GM18951 (cell line): ENCODE measurements around the gene DPP6.

Source experiments
- POLR2A ChIP-seq: IDR thresholded peaks from 4 replicates; pipeline ENCODE4 v1.6.1; 2011; ENCODE audit warnings: mild to moderate bottlenecking; ENCODE audit not compliant: insufficient read length, insufficient read depth; ENCODE audit errors: extremely low read depth
- in situ Hi-C: fragments of 300-500 bp; cut with MboI; formaldehyde crosslinking; loops from one replicate; pipeline ENCODE4 v1.12.0; 2022; ENCODE audit warnings: low sequenced_read_pairs, mixed read lengths, inconsistent platforms; ENCODE audit not compliant: unreplicated experiment

DPP6 gene

GRCh38 chr7:154372011-154372601 lies 319.9 kb downstream of the DPP6 start:
- no peak for TF ChIP-seq POLR2A

GRCh38 chr7:154373956-154374355 lies 321.8 kb downstream of the DPP6 start:
- TF ChIP-seq POLR2A: no peak
- in situ Hi-C loops: no loop called here

More at GRCh38 chr7:154372011-154372601, 319.9 kb downstream of the DPP6 start:
- in situ Hi-C loops: no loop called here

- no peak for TF ChIP-seq POLR2A
- in situ Hi-C loops: no loop called here
Observed at GRCh38 chr7:154375956-154376355, 323.8 kb downstream of the DPP6 start.

- TF ChIP-seq POLR2A: no peak
- in situ Hi-C loops: no loop called here
Observed at GRCh38 chr7:154380771-154381170, 328.6 kb downstream of the DPP6 start.

- TF ChIP-seq POLR2A: no peak
- in situ Hi-C loops: no loop called here
Observed at GRCh38 chr7:154383045-154383444, 330.8 kb downstream of the DPP6 start.

GRCh38 chr7:154385214-154385613 lies 333.0 kb downstream of the DPP6 start:
- in situ Hi-C loops: no loop called here

GRCh38 chr7:154387252-154387651 lies 335.1 kb downstream of the DPP6 start:
- TF ChIP-seq POLR2A: no peak
- in situ Hi-C loops: no loop called here

More at GRCh38 chr7:154385214-154385613, 333.0 kb downstream of the DPP6 start:
- no peak for TF ChIP-seq POLR2A

- in situ Hi-C loops: no loop called here
Observed at GRCh38 chr7:154388412-154388811, 336.2 kb downstream of the DPP6 start.

GRCh38 chr7:154388999-154389398 lies 336.8 kb downstream of the DPP6 start:
- in situ Hi-C loops: no loop called here
- TF ChIP-seq POLR2A: no peak

More at GRCh38 chr7:154388412-154388811, 336.2 kb downstream of the DPP6 start:
- TF ChIP-seq POLR2A: no peak

GRCh38 chr7:154390961-154391360 lies 338.8 kb downstream of the DPP6 start:
- no peak for TF ChIP-seq POLR2A
- in situ Hi-C loops: no loop called here

GRCh38 chr7:154394804-154395203 lies 342.6 kb downstream of the DPP6 start:
- no peak for TF ChIP-seq POLR2A
- in situ Hi-C loops: no loop called here

- in situ Hi-C loops: no loop called here
Observed at GRCh38 chr7:154406312-154406711, 354.1 kb downstream of the DPP6 start.

GRCh38 chr7:154409703-154410311 lies 357.6 kb downstream of the DPP6 start:
- in situ Hi-C loops: no loop called here
- no peak for TF ChIP-seq POLR2A

More at GRCh38 chr7:154406312-154406711, 354.1 kb downstream of the DPP6 start:
- TF ChIP-seq POLR2A: no peak

- TF ChIP-seq POLR2A: no peak
- in situ Hi-C loops: no loop called here
Observed at GRCh38 chr7:154412105-154412504, 359.9 kb downstream of the DPP6 start.
